Peyer's patch (tissue), 4 donors: Measurements from ENCODE around the gene SH3BGRL2. TPM values are rescaled to one million over a fixed set of nuclear protein-coding genes. Genes with fewer than 3 reads are reported as not detected.

ENCODE experiments used
- DNase-seq, 3 donors: peaks; one replicate each; pipeline ENCODE4 v3.0.0-alpha.2; 2017 to 2019
- H3K27ac ChIP-seq, 4 donors: fragments of 200-600 bp; sonication (generic); one replicate each; pipeline ENCODE4 v1.5.1; 2016 to 2019
- H3K27me3 ChIP-seq, 2 donors: fragments of 200-600 bp; sonication (generic); one replicate each; pipeline ENCODE4 v1.5.1; 2019
- H3K36me3 ChIP-seq, 3 donors: fragments of 200-600 bp; sonication (generic); one replicate each; pipeline ENCODE4 v1.5.1; 2016 to 2019
- H3K4me1 ChIP-seq, 4 donors: fragments of 200-600 bp; sonication (generic); one replicate each; pipeline ENCODE4 v1.5.1; 2016 to 2019
- H3K4me3 ChIP-seq, 4 donors: fragments of 200-600 bp; sonication (generic); 1 replicate in 3 of 4; 2 replicates in 1 of 4; pipeline ENCODE4 v1.5.1; 2016 to 2019; ENCODE audit warnings: mild to moderate bottlenecking in 1 of 4
- H3K9me3 ChIP-seq, 4 donors: fragments of 200-600 bp; sonication (generic); one replicate each; pipeline ENCODE4 v1.5.1; 2016 to 2019; ENCODE audit warnings: mild to moderate bottlenecking in 1 of 4
- CTCF ChIP-seq, 6 experiments: fragments of 450-650 bp in 4 of 6; fragments of 200-600 bp in 2 of 6; sonication (generic) in 1 of 6; IDR thresholded peaks; one replicate each; pipeline ENCODE4 v1.5.1; 2017 to 2019; ENCODE audit warnings: antibody characterized with exemption in 6 of 6, mild to moderate bottlenecking in 3 of 6, moderate library complexity in 1 of 6
- POLR2A ChIP-seq, 2 donors: fragments of 450-650 bp; IDR thresholded peaks; one replicate each; pipeline ENCODE4 v1.5.1; 2017; ENCODE audit warnings: antibody characterized with exemption in 2 of 2, mild to moderate bottlenecking in 2 of 2, moderate library complexity in 2 of 2
- total RNA-seq, 4 donors: library from RNA; depleted of rRNA; stranded (reverse); fragments of >200 nt; gene quantifications; one replicate each; pipeline ENCODE4 v1.1.0, GENCODE V29; 2016

The SH3BGRL2 gene
- total RNA-seq, 4 donors from 2014 or later, result 54.5 to 114 (median 84.8) TPM

GRCh38 chr6:79697430-79697829 lies 66.3 kb downstream of the SH3BGRL2 start:
- TF ChIP-seq POLR2A (IDR thresholded peaks at IDR 0.05) (no peak), CTCF (IDR thresholded peaks at IDR 0.05) (no peak)
- Histone ChIP-seq H3K9me3 (no peaks in the 10 kb centered on the region), H3K27ac (no peak overlapping the region)

GRCh38 chr6:79699606-79700005 lies 68.5 kb downstream of the SH3BGRL2 start:
- H3K4me1 ChIP-seq, result no peaks in the 10 kb centered on the region
- no peak for DNase-seq
- H3K9me3 ChIP-seq, result no peaks in the 10 kb centered on the region
- no peak overlapping the region for H3K4me3 ChIP-seq
- H3K27me3 ChIP-seq, result no peaks in the 10 kb centered on the region
- peaks cover 0 to 13% (median 0%) of the 10 kb centered on the region in 3 donors for H3K36me3 ChIP-seq
- no peak for TF ChIP-seq POLR2A (IDR thresholded peaks at IDR 0.05)
- TF ChIP-seq CTCF (IDR thresholded peaks at IDR 0.05), result no peak
- no peak overlapping the region for H3K27ac ChIP-seq

More at GRCh38 chr6:79697430-79697829, 66.3 kb downstream of the SH3BGRL2 start:
- Histone ChIP-seq H3K4me1 (no peaks in the 10 kb centered on the region), H3K36me3 (peaks cover 0 to 13% (median 0%) of the 10 kb centered on the region in 3 donors), H3K4me3 (no peak overlapping the region), H3K27me3 (no peaks in the 10 kb centered on the region)
- no peak for DNase-seq

- H3K36me3 ChIP-seq, result peaks cover 0 to 13% (median 0%) of the 10 kb centered on the region in 3 donors
Observed at GRCh38 chr6:79702691-79703090, 71.6 kb downstream of the SH3BGRL2 start.

GRCh38 chr6:79704200-79704599 lies 73.1 kb downstream of the SH3BGRL2 start:
- H3K36me3 ChIP-seq, result peaks cover 0 to 13% (median 0%) of the 10 kb centered on the region in 3 donors
- TF ChIP-seq CTCF (IDR thresholded peaks at IDR 0.05) (no peak), POLR2A (IDR thresholded peaks at IDR 0.05) (no peak)

More at GRCh38 chr6:79702691-79703090, 71.6 kb downstream of the SH3BGRL2 start:
- Histone ChIP-seq H3K27me3 (no peaks in the 10 kb centered on the region), H3K27ac (no peak overlapping the region), H3K4me1 (no peaks in the 10 kb centered on the region), H3K9me3 (no peaks in the 10 kb centered on the region), H3K4me3 (no peak overlapping the region)
- TF ChIP-seq CTCF (IDR thresholded peaks at IDR 0.05), result no peak
- TF ChIP-seq POLR2A (IDR thresholded peaks at IDR 0.05), result no peak
- no peak for DNase-seq

GRCh38 chr6:79705456-79705995 lies 74.4 kb downstream of the SH3BGRL2 start:
- peaks cover 0 to 3% (median 0%) of the 10 kb centered on the region in 3 donors for H3K36me3 ChIP-seq
- H3K27ac ChIP-seq, result no peak overlapping the region
- no peaks in the 10 kb centered on the region for H3K4me1 ChIP-seq
- no peaks in the 10 kb centered on the region for H3K9me3 ChIP-seq
- H3K4me3 ChIP-seq, result no peak overlapping the region
- H3K27me3 ChIP-seq, result no peaks in the 10 kb centered on the region
- no peak for DNase-seq
- TF ChIP-seq CTCF (IDR thresholded peaks at IDR 0.05) (no peak), POLR2A (IDR thresholded peaks at IDR 0.05) (no peak)

More at GRCh38 chr6:79704200-79704599, 73.1 kb downstream of the SH3BGRL2 start:
- Histone ChIP-seq H3K4me3 (no peak overlapping the region), H3K27ac (no peak overlapping the region), H3K4me1 (no peaks in the 10 kb centered on the region), H3K9me3 (no peaks in the 10 kb centered on the region), H3K27me3 (no peaks in the 10 kb centered on the region)
- no peak for DNase-seq
